ENCODE data around the gene PWWP3B.
"Not testable (repeated sequence)": the region's sequence is repeated elsewhere in the genome, so short reads cannot be mapped to it uniquely, and the experiment has no call there.

PWWP3B gene
- 0 reads per million in 4 donors for total RNA-seq

DNA sequence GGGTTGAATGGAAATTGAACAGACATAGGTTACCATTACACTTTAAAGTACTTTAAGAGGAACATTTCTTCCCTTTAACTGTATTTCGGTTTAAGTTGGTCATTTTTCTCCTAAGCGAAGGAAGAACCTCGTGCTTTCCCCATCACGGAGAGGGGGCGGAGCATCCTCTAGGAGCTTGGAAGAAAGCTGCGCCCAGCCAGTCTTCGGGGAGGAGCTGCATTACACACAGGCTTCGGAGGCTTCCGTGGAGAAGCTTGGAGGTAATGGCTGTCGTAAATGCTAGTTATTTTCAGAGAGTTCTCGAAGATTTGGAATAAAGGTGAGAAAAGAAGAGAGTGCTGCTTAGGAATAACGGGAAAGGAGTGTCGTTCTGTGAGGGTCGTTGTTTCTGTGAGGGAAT lies at the start of gene PWWP3B:
Gene PWWP3B (plus strand): TSS at position 199 of the 400 bp plus-strand sequence. CDS start 37,128 bp downstream, outside the sequence.
- DNase-seq, result no peak

DNA sequence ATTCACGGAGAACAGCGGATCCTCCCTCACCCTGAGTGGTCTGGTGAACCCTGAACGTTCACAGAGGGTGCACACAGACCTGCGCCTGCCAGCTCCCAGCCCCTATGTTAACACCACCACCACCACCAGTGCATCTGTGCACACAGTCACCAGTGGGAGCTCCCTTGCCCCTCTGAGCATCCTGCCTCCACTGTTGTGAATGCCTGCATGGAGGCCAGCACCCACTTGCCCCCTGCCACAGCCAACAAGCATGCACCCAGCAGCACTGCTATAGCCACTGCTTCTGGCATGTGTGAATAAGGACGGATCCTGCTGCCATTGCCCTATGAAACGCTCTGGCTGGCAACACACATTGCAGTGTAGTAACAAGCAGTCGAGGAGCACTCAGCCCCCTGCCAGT lies 29.1 kb upstream of the PWWP3B start:
- no peak for DNase-seq

DNA sequence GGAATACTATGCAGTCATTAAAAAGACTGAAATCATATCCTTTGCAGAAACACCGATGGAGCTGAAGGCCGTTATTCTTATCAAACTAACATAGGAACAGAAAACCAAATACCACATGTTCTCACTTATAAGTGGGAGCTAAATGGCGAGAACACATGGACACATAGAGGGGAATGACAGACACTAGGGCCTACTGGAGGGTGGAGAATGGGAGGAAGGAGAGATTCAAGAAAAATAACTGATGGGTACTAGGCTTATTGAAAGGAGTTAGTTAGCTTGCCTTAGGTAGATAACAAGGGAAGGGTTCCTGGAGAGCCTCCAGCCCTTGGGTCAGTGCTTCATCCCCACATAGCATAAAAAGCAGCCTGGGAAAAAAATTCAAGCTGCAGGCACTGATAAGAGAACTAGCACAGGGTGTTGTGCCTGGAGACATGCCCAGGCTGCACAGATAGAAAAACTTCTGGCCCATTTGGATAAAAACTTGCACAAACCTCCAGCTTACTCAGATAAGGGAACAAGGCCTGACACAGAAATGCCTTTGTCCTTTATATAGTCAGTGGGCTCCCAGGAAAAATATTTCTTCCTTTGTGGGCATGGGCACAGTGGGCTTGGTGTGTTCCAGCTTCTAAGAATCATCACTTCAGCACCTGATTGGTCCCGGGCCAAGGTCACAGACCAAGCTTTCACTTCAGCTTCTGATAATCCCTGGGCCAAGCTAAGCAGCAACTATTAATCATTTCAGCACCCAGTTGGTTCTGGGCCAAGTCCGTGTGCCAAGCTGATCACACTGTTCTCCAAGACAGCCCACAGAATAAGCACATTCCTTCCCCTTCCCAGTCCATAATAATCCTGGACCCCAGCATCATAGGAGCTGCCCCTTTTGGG lies 23.1 kb upstream of the PWWP3B start:
- no peak for DNase-seq

DNA sequence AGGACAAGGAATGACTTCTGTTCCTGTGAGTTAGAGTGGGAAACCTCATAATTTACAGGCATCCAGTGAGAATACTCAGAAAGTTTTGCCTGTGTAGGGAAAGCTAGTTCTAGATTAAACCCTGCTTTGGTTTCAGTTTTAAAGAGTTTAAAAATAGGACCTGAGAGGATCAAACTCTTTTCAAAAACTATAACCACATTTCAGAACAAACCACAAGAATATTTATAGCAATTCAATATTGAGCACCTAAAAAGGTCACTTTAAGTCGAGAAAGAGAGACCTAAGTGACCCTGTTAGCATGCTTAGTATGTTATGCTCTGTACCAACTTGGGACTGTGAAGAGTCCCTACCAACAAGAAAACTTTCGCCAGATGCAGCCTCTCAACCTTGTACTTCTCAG lies 17.4 kb upstream of the PWWP3B start:
- DNase-seq, result no peak

DNA sequence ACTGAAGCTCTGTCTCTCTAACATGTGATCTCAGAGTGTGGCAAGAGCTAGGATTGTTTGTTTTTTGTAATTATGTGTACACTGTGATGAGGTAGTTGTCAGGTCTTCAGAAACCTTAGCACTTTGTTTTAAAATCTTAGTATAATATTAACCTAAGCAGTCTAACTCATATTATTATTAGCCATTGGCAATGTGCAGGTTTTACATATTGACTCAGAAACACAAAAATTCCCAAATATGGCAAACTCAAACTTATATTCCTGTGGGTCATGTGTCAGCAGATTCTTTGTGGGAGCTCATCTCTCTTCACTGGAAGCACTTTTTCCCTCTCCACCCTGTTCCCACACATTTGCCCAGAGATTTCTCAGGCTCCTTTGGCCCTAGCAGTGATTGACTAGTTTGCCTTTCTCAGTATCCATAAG lies 8.2 kb upstream of the PWWP3B start:
- no peak for DNase-seq

DNA sequence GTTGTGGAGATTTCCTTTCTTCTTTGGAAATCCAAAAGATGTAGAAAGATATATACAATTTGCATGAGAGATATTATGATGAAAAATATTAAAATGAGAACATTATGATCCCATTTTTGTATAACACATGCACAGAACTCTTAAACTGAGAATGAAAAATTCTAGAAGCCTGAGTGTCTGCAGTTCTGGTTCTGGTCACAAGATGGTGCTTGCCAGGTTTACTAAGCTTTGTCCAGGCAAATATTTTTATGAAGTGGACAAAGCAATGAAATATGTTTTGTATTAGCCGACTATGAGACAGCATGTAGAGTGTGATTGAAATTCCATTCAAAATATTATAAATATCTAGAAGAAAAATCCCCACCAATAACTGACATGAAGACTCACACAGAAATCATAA lies 2.2 kb downstream of the PWWP3B start:
- DNase-seq, result no peak

DNA sequence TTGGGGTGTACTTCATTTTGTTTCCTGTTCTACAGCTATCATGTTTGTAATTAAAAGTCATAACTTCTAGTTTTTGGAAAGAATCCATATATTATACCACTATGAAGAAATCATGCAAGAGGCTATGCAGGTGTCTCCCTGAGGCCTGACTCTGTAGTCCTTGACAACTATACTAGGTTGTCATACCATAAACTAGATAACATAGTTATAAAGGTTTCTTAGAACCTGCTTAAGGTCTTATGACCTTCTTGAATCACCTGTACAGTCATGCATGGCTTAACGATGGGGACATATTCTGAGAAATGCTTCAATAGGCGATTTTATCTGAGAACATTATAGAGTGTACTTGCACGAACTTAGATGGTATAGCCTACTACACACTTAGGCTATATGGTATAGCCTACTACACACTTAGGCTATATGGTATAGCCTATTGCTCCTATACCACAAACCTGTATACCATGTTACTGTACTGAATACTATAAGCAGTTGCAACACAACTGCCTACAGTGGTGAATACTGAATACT lies 3.3 kb downstream of the PWWP3B start:
- DNase-seq, result no peak

DNA sequence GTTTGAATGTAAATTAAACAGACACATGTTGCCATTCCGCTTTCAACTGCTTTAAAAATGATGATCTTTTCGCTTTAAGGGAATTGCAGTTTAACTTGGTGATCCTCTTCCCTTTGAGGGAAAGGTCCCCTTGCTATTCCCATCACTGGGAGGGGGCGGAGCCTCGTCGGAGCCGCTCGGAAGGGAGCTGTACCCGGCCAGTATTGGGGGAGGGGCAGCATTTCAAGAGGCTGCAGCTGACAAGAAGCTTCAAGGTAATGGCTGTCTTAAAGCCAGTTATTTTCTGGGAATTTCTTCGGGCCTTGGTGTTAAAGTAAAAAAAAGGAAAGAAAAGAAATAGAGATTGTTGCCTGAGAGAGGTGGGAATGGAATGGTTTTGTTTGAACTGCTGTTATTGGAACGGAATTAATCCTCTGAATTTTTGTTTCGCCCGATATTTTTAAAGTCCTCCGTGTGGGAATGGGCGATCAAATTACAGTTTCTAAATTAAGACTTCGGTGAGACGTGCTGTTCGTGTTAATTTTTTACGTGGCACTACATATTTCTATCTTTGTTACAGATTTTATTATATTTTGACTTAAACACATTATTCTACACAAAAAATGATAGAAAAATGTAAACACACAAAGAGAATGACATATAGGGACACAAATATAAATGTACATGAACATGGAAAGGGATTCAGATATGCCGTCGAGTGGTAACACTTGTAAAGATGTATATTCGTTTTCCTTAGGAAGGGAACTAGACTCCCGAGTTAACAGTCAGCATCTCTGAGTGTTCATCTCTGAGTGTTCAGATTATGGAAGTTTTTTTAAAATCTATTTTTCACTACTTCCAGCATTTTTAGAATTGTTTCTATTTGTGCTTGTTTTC lies 9.2 kb downstream of the PWWP3B start:
- no peak for DNase-seq

DNA sequence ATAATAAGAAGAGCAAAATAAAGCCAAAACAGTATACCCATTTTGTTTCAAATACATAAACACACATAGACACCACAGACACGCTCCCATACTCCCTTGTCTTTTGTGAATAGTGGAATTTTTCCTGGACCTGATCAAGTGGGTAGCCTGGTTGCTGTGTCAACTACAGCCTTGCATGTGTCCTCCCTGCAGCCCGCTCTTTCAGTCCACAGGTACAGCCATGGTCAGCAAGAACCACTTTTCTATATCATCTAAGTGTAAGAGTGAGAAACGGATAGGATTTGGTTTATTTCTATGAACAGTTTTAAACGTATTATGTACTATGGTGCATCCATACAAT lies 9.8 kb downstream of the PWWP3B start:
- DNase-seq, result no peak

DNA sequence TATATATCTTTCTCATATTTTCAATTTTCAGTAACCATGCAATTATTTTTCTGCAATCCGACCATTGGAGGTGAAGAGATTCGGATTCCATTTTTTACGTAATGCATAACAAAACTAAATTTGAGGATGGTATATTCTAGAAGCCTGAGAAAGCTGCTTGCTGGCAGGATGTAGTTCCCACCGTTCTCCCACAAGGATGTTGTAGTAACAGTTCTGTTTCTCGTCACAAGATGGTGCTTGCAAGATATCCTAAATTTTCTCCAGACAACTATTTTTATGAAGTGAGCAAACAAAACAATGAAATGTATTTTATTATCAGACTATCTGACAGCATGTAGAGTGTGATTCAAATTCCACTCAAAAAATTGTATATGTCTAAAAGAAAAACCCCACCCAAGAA lies 10.7 kb downstream of the PWWP3B start:
- DNase-seq, result no peak

DNA sequence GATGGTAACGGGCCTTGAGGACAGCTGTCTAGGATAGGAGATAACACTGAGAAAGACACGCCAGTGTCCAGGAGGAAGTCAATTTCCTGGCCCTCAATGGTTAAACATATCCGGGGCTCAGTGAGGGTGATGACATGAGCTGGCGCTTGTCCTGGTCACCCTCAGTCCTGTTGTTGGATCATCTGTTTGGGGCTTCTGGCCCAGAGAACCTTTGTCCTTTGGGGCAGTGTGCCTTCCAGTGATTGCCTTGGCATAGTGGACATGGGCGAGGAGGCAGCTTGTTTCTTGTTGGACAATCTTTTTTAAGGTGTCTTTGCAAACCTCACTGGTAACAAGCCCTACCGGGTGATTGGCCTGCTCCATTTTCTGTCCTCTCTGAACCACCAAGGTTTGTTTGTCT lies 15.6 kb downstream of the PWWP3B start:
- DNase-seq, result not testable (repeated sequence)

DNA sequence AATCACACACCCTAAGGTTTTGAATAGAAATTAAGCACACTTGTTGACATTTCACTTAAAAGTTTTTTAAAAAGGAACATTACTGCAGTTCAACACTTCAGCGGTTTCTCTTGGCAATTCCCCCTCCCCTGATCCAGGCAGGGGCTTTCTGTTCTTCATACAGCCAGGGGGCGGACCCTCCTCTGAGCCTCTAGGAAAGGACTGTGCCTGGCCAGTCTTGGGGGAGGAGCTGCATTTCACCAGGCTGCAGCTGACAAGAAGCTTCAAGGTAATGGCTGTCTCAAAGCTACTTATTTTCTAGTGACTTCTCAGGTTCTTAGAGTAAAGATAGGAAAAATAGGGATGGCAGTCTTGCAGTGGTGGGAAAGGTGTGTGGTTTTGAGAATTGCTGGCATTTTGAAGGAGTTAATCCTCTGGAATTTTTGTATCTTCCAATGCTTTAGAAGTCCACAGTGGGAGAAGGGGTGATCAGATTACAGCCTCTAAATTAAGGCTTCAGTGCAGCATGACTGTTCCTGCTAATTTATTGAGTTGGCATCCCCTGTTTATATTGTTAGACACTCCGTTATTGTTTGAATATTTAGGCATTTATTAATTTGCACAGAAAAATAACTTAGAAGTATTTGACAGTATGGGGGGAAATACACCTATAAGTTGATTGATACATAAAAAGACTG lies 33.5 kb downstream of the PWWP3B start:
- DNase-seq, result no peak

DNA sequence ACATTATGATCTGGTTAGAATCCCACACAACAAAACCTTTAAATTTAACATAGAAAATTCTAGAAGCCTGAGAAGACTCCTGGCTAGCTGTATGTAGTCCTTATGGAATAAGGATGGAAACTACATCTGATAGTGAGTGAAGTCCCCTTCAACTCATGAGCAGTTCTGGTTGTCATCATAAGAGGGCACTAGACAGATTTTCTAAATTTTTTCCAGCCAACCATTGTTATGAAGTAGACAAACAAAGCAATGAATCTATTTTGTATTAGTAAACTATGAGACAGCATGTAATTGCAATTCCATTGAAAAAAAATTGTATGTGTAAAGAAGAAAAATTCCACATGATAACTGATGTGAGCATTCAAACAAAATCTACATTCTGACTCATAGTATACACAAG lies 35.2 kb downstream of the PWWP3B start:
- no peak for DNase-seq

DNA sequence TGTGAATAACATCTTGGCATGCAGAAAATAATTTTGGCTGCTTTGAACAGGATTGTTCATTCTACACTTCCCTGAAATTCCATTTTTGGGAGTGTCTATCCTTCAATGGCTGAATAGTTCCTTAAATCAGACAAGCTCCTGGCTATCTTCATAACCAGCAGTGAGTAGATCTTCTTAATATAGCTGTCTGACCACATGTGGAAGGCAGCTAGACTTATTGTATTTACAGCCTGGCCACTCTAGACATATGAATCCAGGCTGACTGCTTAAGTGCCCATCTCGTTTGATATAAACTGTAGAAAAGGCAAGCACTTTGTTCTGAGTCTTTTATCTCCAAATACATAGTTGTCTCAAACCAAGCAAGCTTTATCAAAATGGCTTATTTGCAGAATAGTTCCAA lies 40.0 kb downstream of the PWWP3B start:
- DNase-seq, result no peak

Measured in T-helper 1 cell (primary cell).